RWPE2 (cell line): Measurements from ENCODE around the gene FAM120B.

ENCODE experiments used
- ATAC-seq: fragments of 200-7000 bp; cut with Tn5 transposase; 3 replicates; pipeline ENCODE4 v1.9.1; 2021; ENCODE audit warnings: low read depth
- DNase-seq: peaks from one replicate; pipeline ENCODE4 v3.0.0-alpha.2; 2020; ENCODE audit warnings: low spot score
- H3K27ac ChIP-seq: fragments of 450-650 bp; 2 replicates; pipeline ENCODE4 v1.5.1; 2017; ENCODE audit warnings: mild to moderate bottlenecking; ENCODE audit not compliant: poor library complexity, severe bottlenecking
- H3K27me3 ChIP-seq: fragments of 250-450 bp; sonication (Bioruptor Pico); 2 replicates; pipeline ENCODE4 v1.5.1; 2021; ENCODE audit warnings: mild to moderate bottlenecking, moderate library complexity; ENCODE audit not compliant: insufficient read depth, poor library complexity, severe bottlenecking
- H3K36me3 ChIP-seq: fragments of 250-450 bp; sonication (Bioruptor Pico); 2 replicates; pipeline ENCODE4 v1.5.1; 2020; ENCODE audit warnings: low read depth, mild to moderate bottlenecking, moderate library complexity
- H3K4me1 ChIP-seq: fragments of 250-450 bp; sonication (Bioruptor Pico); 2 replicates; pipeline ENCODE4 v1.5.1; 2021; ENCODE audit warnings: mild to moderate bottlenecking, moderate library complexity; ENCODE audit not compliant: insufficient read depth, poor library complexity, severe bottlenecking
- H3K4me3 ChIP-seq: fragments of 250-450 bp; sonication (Bioruptor Pico); 2 replicates; pipeline ENCODE4 v1.5.1; 2021; ENCODE audit warnings: mild to moderate bottlenecking, moderate library complexity; ENCODE audit not compliant: severe bottlenecking
- H3K9me3 ChIP-seq: fragments of 250-450 bp; sonication (Bioruptor Pico); 2 replicates; pipeline ENCODE4 v1.5.1; 2021; ENCODE audit warnings: mild to moderate bottlenecking, moderate library complexity; ENCODE audit not compliant: severe bottlenecking
- CTCF ChIP-seq: fragments of 450-650 bp; IDR thresholded peaks from one replicate; pipeline ENCODE4 v1.5.1; 2017; ENCODE audit warnings: mild to moderate bottlenecking, moderate library complexity; ENCODE audit not compliant: poor library complexity, severe bottlenecking

The FAM120B gene

DNA sequence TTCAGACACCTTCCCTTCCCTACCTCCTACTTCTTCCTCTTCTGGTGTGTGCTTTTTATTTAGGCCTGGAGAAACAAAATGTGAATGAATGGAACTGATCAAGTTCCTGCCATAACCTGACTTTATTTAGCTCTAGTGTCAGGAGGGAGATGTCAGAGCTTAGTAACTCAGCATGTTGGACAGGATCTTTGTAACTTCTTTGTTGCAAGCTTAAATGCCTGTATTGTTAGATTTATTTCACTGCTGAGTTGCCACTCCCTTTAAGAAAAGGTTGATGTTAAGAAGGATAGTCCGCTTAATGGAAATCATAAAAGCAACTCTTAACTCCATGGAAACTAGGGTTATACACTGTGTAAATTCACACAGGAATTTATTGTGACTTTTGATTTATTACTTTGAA lies 2.2 kb downstream of the FAM120B start:
- no peaks in the 10 kb centered on the region for H3K27me3 ChIP-seq
- DNase-seq = no peak
- H3K9me3 ChIP-seq = no peaks in the 10 kb centered on the region
- peaks cover 19% of the 10 kb centered on the region for H3K4me1 ChIP-seq
- no peak overlapping the region for H3K4me3 ChIP-seq
- no peak overlapping the region for H3K27ac ChIP-seq
- ATAC-seq = no peak
- H3K36me3 ChIP-seq = peaks cover 27% of the 10 kb centered on the region
- no peak for TF ChIP-seq CTCF

DNA sequence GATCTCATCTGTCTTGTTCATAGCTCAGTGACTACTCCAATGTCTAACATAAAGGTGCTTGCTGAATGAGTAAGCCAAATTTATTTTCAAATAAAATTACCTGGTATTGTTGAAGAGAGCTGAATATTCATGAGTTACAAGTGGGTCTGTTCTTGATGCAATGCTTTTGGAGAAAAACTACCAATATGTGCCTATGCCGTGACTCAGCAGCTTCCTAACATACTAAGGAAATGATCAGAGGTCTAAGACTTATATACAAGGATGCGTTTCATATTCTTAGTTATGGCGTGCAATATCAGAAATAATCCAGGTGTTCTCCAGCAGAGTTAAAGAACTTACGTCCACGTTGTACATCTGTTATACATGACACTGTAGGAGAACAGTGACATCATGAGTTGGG lies 5.1 kb downstream of the FAM120B start:
- peaks cover 35% of the 10 kb centered on the region for H3K36me3 ChIP-seq
- H3K4me3 ChIP-seq = no peak overlapping the region
- H3K4me1 ChIP-seq = peaks cover 19% of the 10 kb centered on the region
- no peak overlapping the region for H3K27ac ChIP-seq
- DNase-seq (no peak), ATAC-seq (no peak)
- H3K9me3 ChIP-seq = no peaks in the 10 kb centered on the region
- no peak for TF ChIP-seq CTCF
- no peaks in the 10 kb centered on the region for H3K27me3 ChIP-seq

DNA sequence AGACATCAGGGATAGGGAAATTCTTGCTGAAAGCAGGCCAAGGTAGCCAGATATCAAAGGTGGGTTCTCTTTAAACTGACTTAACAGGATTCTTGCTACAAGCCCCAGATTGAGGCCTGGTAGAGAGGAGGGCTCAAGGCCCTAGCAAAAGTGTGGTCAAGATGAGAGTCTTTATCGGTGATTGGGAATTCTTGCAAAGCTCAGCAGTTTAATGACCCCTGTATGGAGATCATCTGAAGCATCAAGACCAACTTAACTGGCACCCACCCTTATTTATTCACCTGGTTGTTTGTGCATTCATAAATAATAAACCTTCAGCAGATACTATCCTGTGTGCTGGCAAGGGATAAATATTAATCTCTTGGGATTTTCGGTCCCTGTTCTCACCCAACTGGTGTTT lies 6.3 kb downstream of the FAM120B start:
- ATAC-seq (no peak), DNase-seq (no peak)
- Histone ChIP-seq H3K27me3 (no peaks in the 10 kb centered on the region), H3K27ac (no peak overlapping the region), H3K9me3 (no peaks in the 10 kb centered on the region), H3K36me3 (peaks cover 47% of the 10 kb centered on the region), H3K4me3 (no peak overlapping the region), H3K4me1 (peaks cover 13% of the 10 kb centered on the region)
- no peak for TF ChIP-seq CTCF

DNA sequence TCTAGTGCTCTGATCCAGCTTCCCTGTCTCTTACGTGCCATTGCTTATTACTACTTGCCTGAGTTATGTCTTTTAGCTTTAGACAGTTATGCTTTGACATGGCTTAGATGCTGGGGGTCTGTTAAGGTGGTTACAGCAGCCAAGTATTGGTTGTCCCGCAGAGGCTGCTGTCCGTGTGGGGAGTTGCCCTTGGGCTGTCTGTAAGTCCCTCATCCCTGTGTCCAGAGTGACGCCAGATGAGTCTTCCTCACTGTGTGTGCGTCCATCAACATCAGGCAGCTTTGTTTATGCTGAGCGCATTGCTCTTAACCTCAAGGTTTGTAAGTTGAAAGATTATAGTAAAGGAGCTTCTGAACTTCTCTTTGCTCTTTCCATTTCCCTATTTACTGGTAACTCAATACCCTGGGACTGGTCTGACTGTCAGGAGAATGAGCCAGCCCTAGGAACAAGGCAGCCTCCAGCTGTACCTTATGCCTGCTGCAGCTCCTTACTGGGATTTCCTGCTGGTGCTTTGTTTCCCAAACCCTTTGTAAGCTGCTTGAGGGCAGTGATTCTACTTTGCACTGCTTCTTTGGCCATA lies 7.2 kb downstream of the FAM120B start:
- no peak overlapping the region for H3K27ac ChIP-seq
- H3K4me1 ChIP-seq = peaks cover 7% of the 10 kb centered on the region
- peaks cover 42% of the 10 kb centered on the region for H3K36me3 ChIP-seq
- H3K4me3 ChIP-seq = no peak overlapping the region
- no peak for TF ChIP-seq CTCF
- DNase-seq = no peak
- H3K27me3 ChIP-seq = no peaks in the 10 kb centered on the region
- no peak for ATAC-seq
- H3K9me3 ChIP-seq = no peaks in the 10 kb centered on the region

- no peak for DNase-seq
These were observed 8.4 kb downstream of the FAM120B start for GRCh38 chr6:170314983-170315382.

More at GRCh38 chr6:170314983-170315382, 8.4 kb downstream of the FAM120B start:
- peaks cover 44% of the 10 kb centered on the region for H3K36me3 ChIP-seq
- no peaks in the 10 kb centered on the region for H3K9me3 ChIP-seq
- H3K4me1 ChIP-seq = no peaks in the 10 kb centered on the region
- no peak overlapping the region for H3K27ac ChIP-seq
- H3K27me3 ChIP-seq = no peaks in the 10 kb centered on the region
- H3K4me3 ChIP-seq = no peak overlapping the region
- no peak for ATAC-seq
- TF ChIP-seq CTCF = no peak
